ENCODE data around the gene CHP1. TPM values are rescaled to one million over a fixed set of nuclear protein-coding genes. Genes with fewer than 3 reads are reported as not detected.

CHP1 gene
- total and polyA plus RNA-seq, 9 of the 15 experiments (the other 6 are each of a cell fraction or from before 2014, with no cell fraction given), result 31.7 to 83.4 (median 67.6) TPM

- TF ChIP-seq ZNF318 (IDR thresholded peaks at IDR 0.05; ENCODE audit: borderline replicate concordance in 1 of 2, low read depth in 1 of 2) (no peak), CEBPG (CRISPR knock-in tag; IDR thresholded peaks at IDR 0.05) (peak; percentile 58), CEBPG (tag; conservative IDR thresholded peaks at IDR 0.05 in 1 of 2, IDR thresholded peaks at IDR 0.05 in 1 of 2) (no peak), ZNF830 (CRISPR knock-in tag; IDR thresholded peaks at IDR 0.05) (no peak; the same call in 1 of the 2 replicates), CC2D1A (IDR thresholded peaks at IDR 0.05) (peak; percentile 100), NR2F6 (CRISPR knock-in tag; IDR thresholded peaks at IDR 0.05) (no peak)
- TF ChIP-seq, protein P1, sequence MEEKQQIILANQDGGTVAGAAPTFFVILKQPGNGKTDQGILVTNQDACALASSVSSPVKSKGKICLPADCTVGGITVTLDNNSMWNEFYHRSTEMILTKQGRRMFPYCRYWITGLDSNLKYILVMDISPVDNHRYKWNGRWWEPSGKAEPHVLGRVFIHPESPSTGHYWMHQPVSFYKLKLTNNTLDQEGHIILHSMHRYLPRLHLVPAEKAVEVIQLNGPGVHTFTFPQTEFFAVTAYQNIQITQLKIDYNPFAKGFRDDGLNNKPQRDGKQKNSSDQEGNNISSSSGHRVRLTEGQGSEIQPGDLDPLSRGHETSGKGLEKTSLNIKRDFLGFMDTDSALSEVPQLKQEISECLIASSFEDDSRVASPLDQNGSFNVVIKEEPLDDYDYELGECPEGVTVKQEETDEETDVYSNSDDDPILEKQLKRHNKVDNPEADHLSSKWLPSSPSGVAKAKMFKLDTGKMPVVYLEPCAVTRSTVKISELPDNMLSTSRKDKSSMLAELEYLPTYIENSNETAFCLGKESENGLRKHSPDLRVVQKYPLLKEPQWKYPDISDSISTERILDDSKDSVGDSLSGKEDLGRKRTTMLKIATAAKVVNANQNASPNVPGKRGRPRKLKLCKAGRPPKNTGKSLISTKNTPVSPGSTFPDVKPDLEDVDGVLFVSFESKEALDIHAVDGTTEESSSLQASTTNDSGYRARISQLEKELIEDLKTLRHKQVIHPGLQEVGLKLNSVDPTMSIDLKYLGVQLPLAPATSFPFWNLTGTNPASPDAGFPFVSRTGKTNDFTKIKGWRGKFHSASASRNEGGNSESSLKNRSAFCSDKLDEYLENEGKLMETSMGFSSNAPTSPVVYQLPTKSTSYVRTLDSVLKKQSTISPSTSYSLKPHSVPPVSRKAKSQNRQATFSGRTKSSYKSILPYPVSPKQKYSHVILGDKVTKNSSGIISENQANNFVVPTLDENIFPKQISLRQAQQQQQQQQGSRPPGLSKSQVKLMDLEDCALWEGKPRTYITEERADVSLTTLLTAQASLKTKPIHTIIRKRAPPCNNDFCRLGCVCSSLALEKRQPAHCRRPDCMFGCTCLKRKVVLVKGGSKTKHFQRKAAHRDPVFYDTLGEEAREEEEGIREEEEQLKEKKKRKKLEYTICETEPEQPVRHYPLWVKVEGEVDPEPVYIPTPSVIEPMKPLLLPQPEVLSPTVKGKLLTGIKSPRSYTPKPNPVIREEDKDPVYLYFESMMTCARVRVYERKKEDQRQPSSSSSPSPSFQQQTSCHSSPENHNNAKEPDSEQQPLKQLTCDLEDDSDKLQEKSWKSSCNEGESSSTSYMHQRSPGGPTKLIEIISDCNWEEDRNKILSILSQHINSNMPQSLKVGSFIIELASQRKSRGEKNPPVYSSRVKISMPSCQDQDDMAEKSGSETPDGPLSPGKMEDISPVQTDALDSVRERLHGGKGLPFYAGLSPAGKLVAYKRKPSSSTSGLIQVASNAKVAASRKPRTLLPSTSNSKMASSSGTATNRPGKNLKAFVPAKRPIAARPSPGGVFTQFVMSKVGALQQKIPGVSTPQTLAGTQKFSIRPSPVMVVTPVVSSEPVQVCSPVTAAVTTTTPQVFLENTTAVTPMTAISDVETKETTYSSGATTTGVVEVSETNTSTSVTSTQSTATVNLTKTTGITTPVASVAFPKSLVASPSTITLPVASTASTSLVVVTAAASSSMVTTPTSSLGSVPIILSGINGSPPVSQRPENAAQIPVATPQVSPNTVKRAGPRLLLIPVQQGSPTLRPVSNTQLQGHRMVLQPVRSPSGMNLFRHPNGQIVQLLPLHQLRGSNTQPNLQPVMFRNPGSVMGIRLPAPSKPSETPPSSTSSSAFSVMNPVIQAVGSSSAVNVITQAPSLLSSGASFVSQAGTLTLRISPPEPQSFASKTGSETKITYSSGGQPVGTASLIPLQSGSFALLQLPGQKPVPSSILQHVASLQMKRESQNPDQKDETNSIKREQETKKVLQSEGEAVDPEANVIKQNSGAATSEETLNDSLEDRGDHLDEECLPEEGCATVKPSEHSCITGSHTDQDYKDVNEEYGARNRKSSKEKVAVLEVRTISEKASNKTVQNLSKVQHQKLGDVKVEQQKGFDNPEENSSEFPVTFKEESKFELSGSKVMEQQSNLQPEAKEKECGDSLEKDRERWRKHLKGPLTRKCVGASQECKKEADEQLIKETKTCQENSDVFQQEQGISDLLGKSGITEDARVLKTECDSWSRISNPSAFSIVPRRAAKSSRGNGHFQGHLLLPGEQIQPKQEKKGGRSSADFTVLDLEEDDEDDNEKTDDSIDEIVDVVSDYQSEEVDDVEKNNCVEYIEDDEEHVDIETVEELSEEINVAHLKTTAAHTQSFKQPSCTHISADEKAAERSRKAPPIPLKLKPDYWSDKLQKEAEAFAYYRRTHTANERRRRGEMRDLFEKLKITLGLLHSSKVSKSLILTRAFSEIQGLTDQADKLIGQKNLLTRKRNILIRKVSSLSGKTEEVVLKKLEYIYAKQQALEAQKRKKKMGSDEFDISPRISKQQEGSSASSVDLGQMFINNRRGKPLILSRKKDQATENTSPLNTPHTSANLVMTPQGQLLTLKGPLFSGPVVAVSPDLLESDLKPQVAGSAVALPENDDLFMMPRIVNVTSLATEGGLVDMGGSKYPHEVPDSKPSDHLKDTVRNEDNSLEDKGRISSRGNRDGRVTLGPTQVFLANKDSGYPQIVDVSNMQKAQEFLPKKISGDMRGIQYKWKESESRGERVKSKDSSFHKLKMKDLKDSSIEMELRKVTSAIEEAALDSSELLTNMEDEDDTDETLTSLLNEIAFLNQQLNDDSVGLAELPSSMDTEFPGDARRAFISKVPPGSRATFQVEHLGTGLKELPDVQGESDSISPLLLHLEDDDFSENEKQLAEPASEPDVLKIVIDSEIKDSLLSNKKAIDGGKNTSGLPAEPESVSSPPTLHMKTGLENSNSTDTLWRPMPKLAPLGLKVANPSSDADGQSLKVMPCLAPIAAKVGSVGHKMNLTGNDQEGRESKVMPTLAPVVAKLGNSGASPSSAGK (IDR thresholded peaks at IDR 0.05), result peak; percentile 100
These were observed at the start of gene CHP1, which contains the start of gene EXD1 (continued) for GRCh38 chr15:41230650-41231421.

Data from K562 (cell line).